ENCODE measurements around the gene MYL12A. TPM values are rescaled to one million over a fixed set of nuclear protein-coding genes. Genes with fewer than 3 reads are reported as not detected.
"Not testable (repeated sequence)": the region's sequence is repeated elsewhere in the genome, so short reads cannot be mapped to it uniquely, and the experiment has no call there.

MYL12A gene
- polyA plus RNA-seq (2011; rRNA removed) (579 and 1,077 TPM in 2 replicates), polyA minus RNA-seq (2011; rRNA and poly(A)+ RNA removed) (231 and 424 TPM in 2 replicates)

- peak; percentile 86 for DNase-seq (ENCODE audit: low read depth)
- H3K36me3 ChIP-seq (ENCODE audit: control insufficient read depth, insufficient read depth, low read length): no peaks in the 10 kb centered on the region
- peak within 1 kb of the TSS; percentile 95 for H3K4me3 ChIP-seq (ENCODE audit: low read depth, low read length)
- H3K27me3 ChIP-seq (ENCODE audit: control insufficient read depth, insufficient read depth, low read length): no peaks in the 10 kb centered on the region
- POLR2A ChIA-PET: interaction anchor here (0.6 kb wide), 2 partner anchors 212 to 442 kb away, joined by 3 to 6 read pairs; no protein-coding TSS in a partner anchor
- TF ChIP-seq CTCF (IDR thresholded peaks at IDR 0.05; ENCODE audit: insufficient read depth, low read depth, low read length): no peak
- CTCF ChIA-PET: interaction anchor here (0.8 to 4.4 kb wide), 10 partner anchors 14 to 481 kb away, joined by 3 to 36 read pairs (median 6); partner anchors contain the start of gene MYL12B
Observed at GRCh38 chr18:3247240-3248061, at the start of gene MYL12A. MYL12A (plus strand) TSS chr18:3247801; CDS start chr18:3253248, 5,447 bp downstream.

GRCh38 chr18:3198260-3198860 is 49.2 kb upstream of the MYL12A start:
- CTCF ChIA-PET: interaction anchor here (1.6 kb wide), 1 partner anchor 47 kb away, joined by 3 read pairs; no protein-coding TSS in a partner anchor
- H3K27me3 ChIP-seq (ENCODE audit: control insufficient read depth, insufficient read depth, low read length); POLR2A ChIA-PET; H3K4me3 ChIP-seq (ENCODE audit: low read depth, low read length); H3K36me3 ChIP-seq (ENCODE audit: control insufficient read depth, insufficient read depth, low read length); DNase-seq (ENCODE audit: low read depth): not testable (repeated sequence)

GRCh38 chr18:3199942-3200645 is 47.5 kb upstream of the MYL12A start:
- TF ChIP-seq CTCF (IDR thresholded peaks at IDR 0.05; ENCODE audit: insufficient read depth, low read depth, low read length): no peak
- CTCF ChIA-PET: interaction anchor here (1.6 kb wide), 1 partner anchor 49 kb away, joined by 3 read pairs; no protein-coding TSS in a partner anchor
- no peaks in the 10 kb centered on the region for H3K36me3 ChIP-seq (ENCODE audit: control insufficient read depth, insufficient read depth, low read length)
- no peak for DNase-seq (ENCODE audit: low read depth)
- no peaks in the 10 kb centered on the region for H3K27me3 ChIP-seq (ENCODE audit: control insufficient read depth, insufficient read depth, low read length)
- POLR2A ChIA-PET: no interaction called here
- H3K4me3 ChIP-seq (ENCODE audit: low read depth, low read length): no peak overlapping the region

GRCh38 chr18:3205239-3205638 is 42.4 kb upstream of the MYL12A start:
- ChIA-PET CTCF (interaction anchor here (1.0 kb wide), 1 partner anchor 21 kb away, joined by 3 read pairs; no protein-coding TSS in a partner anchor), POLR2A (no interaction called here)
- TF ChIP-seq CTCF (IDR thresholded peaks at IDR 0.05; ENCODE audit: insufficient read depth, low read depth, low read length): no peak
- H3K36me3 ChIP-seq (ENCODE audit: control insufficient read depth, insufficient read depth, low read length): no peaks in the 10 kb centered on the region
- H3K4me3 ChIP-seq (ENCODE audit: low read depth, low read length): no peak overlapping the region
- DNase-seq (ENCODE audit: low read depth): no peak
- no peaks in the 10 kb centered on the region for H3K27me3 ChIP-seq (ENCODE audit: control insufficient read depth, insufficient read depth, low read length)

- H3K4me3 ChIP-seq (ENCODE audit: low read depth, low read length): no peak overlapping the region
- H3K36me3 ChIP-seq (ENCODE audit: control insufficient read depth, insufficient read depth, low read length): no peaks in the 10 kb centered on the region
- no peak for DNase-seq (ENCODE audit: low read depth)
- ChIA-PET CTCF (interaction anchor here (1.0 kb wide), 1 partner anchor 10 kb away, joined by 3 read pairs; no protein-coding TSS in a partner anchor), POLR2A (no interaction called here)
- TF ChIP-seq CTCF (IDR thresholded peaks at IDR 0.05; ENCODE audit: insufficient read depth, low read depth, low read length): no peak
- H3K27me3 ChIP-seq (ENCODE audit: control insufficient read depth, insufficient read depth, low read length): no peaks in the 10 kb centered on the region
Observed at GRCh38 chr18:3207565-3207964, 40.0 kb upstream of the MYL12A start.
